GM12864 (cell line): Measurements from ENCODE around the gene FOXN3.
"Not testable (repeated sequence)": the region's sequence is repeated elsewhere in the genome, so short reads cannot be mapped to it uniquely, and the experiment has no call there.

Experiments used
- DNase-seq: peaks from one replicate; pipeline ENCODE4 v3.0.0-alpha.2; 2011; ENCODE audit warnings: low read depth
- H3K4me3 ChIP-seq: 2 replicates; pipeline ENCODE4 v1.5.1; 2011; ENCODE audit warnings: mild to moderate bottlenecking, low read depth, low read length, control low read depth
- CTCF ChIP-seq: IDR thresholded peaks from 2 replicates; pipeline ENCODE4 v1.5.1; 2011; ENCODE audit warnings: low read depth, mild to moderate bottlenecking, moderate library complexity, low read length, control low read depth, inconsistent platforms; ENCODE audit errors: missing control alignments

The FOXN3 gene

GRCh38 chr14:89202413-89203190 is 214.4 kb downstream of the FOXN3 start:
- no peak for TF ChIP-seq CTCF
- no peak for DNase-seq
- no peak overlapping the region for H3K4me3 ChIP-seq

GRCh38 chr14:89201645-89202044 is 215.4 kb downstream of the FOXN3 start:
- no peak overlapping the region for H3K4me3 ChIP-seq
- DNase-seq, result no peak
- TF ChIP-seq CTCF, result no peak

GRCh38 chr14:89199357-89199756 is 217.7 kb downstream of the FOXN3 start:
- H3K4me3 ChIP-seq, DNase-seq: not testable (repeated sequence)

- no peak for TF ChIP-seq CTCF
Measured at GRCh38 chr14:89198544-89199329, 218.3 kb downstream of the FOXN3 start.

GRCh38 chr14:89197623-89198022 is 219.4 kb downstream of the FOXN3 start:
- no peak for DNase-seq
- no peak overlapping the region for H3K4me3 ChIP-seq
- no peak for TF ChIP-seq CTCF

More at GRCh38 chr14:89198544-89199329, 218.3 kb downstream of the FOXN3 start:
- no peak for DNase-seq
- no peak overlapping the region for H3K4me3 ChIP-seq

GRCh38 chr14:89196545-89196944 is 220.5 kb downstream of the FOXN3 start:
- H3K4me3 ChIP-seq, result no peak overlapping the region
- no peak for TF ChIP-seq CTCF

GRCh38 chr14:89194376-89194775 is 222.7 kb downstream of the FOXN3 start:
- no peak for DNase-seq
- H3K4me3 ChIP-seq, result no peak overlapping the region
- TF ChIP-seq CTCF, result no peak

More at GRCh38 chr14:89196545-89196944, 220.5 kb downstream of the FOXN3 start:
- DNase-seq, result no peak
